Activated CD8-positive, alpha-beta memory T cell treated with anti-CD3 and anti-CD28 coated beads, Interleukin-2, amount 50 U/mL, for 4 hours (primary cell): ENCODE measurements around the gene GPC6.

ENCODE experiments used
- DNase-seq: peaks from one replicate; pipeline ENCODE4 v3.0.0-alpha.2; 2020

GPC6 gene

GRCh38 chr13:93752541-93752940 lies 525.9 kb downstream of the GPC6 start:
- DNase-seq, result no peak

DNA sequence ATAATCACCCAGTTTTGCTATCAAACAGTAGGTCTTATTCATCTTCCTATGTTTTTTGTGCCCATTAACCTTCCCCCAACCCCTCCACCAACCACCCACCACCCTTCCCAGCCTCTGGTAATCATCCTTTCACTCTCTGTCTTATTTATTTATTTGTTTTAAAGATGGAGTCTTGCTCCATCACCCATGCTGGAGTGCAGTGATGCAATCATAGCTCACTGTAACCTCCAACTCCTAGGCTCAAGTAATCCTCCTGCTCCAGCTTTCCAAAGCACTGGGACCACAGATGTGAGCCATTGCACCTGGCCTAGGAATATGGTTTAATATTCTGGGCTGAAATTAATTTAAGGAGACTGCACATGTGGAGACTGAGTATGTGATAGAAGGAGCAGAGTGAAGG lies 527.0 kb downstream of the GPC6 start:
- DNase-seq, result no peak

GRCh38 chr13:93755341-93755740 lies 528.7 kb downstream of the GPC6 start:
- no peak for DNase-seq

DNA sequence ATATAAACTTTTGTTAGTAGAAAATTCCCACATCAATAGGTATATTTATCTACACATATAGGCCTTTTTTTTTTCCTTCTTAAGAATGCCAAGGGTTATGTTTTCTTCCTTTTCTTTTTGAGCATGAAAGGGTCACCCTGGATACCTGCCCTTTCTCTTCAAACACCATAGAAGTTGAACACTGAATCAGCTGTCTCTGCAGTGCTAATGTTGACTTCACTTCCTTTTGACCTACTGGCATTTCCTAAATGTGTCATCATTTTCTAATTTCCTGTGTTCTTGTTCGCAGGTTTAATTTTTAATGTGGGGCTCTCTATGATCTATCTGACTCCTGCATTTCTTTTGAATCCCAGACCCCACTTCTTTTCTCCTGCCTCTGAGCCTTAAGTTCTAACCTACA lies 532.0 kb downstream of the GPC6 start:
- DNase-seq, result no peak

GRCh38 chr13:93762708-93763426 lies 536.3 kb downstream of the GPC6 start:
- DNase-seq, result no peak

DNA sequence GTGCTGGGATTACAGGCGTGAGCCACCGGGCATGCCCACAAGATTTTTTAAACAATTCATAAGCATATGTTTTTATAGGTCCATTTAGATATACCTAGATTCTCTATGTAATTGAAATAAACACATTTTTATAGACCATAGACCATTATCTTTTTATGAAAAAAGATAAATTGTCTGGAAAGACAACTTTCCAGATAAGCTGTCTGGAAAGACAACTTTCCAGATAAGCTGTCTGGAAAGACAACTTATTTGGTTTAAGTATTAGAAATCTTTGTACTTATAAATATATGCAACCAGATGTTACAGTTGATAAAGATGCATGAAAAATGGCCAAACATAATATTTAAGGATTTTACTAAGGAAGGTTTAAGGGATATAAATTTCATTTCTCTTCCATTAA lies 538.5 kb downstream of the GPC6 start:
- no peak for DNase-seq

DNA sequence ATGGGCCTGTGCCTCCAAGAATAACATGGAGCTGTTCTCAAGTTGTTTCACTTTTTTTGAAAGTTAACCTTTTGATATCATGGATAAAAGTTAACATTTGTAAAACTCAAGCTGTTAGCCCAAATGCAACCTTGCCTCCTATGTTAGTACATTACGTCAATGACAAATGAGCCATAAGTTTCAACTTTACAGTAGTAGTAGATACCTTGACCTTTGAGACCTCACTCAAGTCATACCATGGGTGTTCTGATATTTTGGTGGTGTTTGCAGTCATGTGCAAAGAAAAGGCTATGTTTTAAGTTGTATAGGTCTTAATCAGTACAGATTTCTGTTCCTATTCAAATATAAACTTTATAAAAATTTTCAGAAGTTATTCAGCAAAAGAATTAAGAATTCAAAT lies 539.2 kb downstream of the GPC6 start:
- no peak for DNase-seq

GRCh38 chr13:93766719-93767118 lies 540.1 kb downstream of the GPC6 start:
- no peak for DNase-seq

DNA sequence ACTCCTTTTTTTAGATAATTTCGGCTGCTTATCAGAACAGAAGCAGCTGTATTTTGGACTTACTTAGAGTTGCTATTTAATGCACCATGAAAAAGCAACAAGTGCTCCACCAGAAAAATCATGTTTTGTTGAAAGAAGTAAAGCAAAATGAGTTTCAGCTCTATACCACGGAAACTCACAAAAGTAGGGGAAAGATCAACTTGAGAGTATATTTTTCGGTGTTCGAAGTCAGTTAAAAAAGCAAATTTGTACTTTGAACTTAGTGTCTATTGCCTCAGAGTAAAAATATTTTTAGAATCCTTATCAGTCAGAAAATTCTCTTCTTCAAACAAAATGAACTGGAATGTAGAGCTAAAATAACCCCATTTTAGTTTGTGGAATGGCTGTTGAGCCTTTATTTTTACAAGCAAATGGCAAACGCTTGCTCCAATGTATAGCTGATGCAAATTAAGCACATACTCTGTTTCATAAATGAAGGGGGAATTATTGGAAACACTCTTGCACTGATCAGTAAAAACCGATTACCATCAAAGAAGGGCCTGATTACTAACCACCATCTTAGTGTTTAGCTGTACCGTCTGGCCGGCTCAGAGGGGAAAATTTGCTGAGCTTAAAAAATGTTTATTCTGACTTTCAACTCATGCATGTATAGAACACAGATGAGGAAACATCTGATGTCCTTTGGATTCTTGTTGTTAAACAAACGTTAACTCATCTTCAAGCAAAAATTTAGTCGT lies 540.7 kb downstream of the GPC6 start:
- no peak for DNase-seq

DNA sequence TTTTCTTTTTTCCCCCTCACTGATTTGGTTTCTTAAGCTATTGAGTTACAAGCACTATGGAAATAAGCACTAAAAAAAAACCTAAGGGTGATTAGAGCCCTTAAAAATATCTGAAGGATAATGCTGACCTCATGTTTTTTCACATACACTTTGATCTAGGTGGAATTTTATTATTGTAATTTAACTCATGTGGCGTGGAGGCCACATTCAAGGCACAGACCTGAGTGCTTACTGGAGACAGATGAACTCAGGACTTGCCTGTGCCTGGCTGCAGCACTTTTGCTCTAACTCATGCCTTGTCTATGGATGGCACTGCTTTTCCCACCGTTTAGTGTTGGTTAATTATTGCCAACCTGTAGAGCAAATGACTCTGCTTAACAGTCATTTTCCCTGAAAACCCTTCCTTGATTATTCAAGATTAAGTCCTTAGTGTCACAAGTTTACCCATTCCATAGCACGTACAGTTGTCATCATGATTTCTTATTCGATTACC lies 541.4 kb downstream of the GPC6 start:
- DNase-seq, result no peak

DNA sequence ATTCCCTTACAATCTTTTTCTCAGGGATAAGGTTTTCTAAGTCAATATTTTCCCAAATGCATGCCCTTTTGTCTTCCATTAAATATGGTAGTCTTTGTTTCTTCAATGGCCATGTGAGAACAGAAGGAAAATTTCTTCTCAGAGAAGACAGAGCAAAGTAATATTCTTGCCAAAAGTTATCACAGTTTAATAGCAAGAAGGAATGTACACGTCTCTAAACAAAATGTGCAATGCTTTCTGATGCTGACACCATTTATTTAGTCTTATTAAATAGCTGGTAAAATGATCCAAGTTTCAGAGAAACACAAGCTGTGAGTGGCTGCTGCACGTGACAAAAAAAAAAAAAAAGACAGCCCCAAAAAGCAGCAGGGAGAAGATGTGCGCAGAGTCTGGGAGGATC lies 542.5 kb downstream of the GPC6 start:
- DNase-seq, result no peak

DNA sequence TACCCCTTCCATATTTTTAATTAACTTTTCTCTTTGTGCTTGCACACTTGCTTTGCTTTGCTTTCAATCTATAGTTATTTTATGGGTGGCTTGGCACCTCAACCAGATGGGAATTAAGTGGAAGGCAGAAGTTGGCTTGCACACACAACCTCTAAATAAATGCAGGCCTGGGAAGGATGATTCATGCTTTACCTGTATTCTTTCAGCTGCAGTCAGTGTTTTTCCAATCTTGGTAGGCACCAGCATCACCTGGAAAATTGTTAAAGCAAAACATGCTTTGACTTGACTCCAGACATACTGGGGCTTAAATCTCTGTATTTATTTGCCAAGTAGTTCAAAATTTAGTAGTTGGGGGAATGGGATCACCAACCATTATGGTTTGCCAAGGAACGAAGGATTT lies 543.0 kb downstream of the GPC6 start:
- DNase-seq, result no peak

DNA sequence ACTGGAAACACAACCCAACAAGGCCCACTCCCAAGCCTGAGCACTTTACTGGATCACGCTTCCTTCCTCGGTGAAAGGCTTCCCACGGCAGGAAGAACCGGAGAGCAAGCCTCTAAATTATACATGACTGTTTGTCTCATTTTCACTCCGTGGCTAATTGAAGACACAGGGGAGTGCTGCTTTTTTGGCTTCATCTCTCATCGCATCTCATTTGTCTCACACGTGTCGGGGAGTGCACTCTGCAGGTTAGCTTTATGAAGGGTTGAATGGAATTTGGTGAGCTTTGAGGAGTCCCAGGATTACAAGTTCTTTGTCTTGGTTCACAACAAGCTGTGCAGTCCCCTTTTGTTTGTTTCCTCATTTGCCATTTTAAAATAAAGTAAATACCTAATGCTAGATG lies 544.6 kb downstream of the GPC6 start:
- no peak for DNase-seq

- DNase-seq, result no peak
Observed at GRCh38 chr13:93771782-93772181, 545.2 kb downstream of the GPC6 start.

DNA sequence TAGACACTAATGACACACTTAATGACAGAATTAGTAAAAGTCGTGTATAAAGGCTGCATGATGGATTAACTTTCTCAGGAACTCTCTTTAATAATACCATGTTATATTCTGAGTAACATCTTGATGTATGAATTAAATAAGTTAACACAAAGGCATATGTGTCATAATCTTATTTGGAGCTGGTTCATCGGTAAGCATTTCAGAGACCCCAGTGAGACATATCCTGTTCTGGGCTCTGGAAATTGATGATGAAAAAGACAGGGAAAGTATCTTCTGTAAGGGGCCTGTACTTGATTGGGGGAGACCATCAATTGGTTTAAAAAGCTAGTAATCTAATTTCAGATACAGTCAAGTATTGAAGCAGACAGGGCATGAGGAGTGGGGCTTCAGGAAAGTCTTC lies 547.9 kb downstream of the GPC6 start:
- no peak for DNase-seq

- DNase-seq, result no peak
Observed at GRCh38 chr13:93775027-93775426, 548.4 kb downstream of the GPC6 start.

GRCh38 chr13:93775507-93776108 lies 549.0 kb downstream of the GPC6 start:
- DNase-seq, result no peak

DNA sequence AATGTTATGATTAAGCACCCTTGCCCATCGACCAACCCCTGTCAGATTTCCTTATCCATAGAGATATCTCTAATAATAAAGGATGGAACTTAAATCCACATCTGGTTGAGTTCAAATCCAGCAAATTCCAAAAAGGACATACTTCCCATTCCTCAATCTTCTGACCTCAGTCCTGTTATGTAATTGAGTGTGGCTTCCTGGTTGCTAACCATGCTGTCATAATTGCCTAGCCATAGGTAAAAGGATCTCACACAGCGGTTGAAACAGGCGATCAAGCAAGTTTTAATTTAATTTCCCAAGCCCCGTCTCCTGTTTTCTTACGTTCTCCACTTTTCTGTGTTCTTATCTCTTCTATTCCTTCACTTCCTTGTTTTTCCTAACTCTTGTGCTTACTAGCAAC lies 550.3 kb downstream of the GPC6 start:
- no peak for DNase-seq

GRCh38 chr13:93777504-93777903 lies 550.9 kb downstream of the GPC6 start:
- DNase-seq, result no peak

GRCh38 chr13:93778548-93778947 lies 551.9 kb downstream of the GPC6 start:
- no peak for DNase-seq

DNA sequence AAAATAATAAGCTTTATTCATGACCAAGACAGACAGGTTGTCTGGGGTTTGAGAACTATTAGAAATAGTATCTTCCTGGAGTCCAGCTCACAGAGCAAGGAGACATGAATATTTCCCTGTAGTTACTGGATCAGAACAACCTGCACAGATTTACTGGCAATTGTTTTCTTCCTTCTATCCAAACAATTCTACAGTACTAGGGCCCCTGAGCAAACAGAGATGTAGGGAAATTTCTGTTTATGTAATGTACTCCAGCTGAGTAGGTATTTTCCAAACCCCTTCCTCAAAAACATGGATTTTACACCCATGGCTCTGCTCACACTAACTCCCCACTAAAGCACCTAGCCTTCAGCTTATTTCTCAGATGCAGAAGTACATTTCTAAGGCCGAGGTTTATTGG lies 557.6 kb downstream of the GPC6 start:
- DNase-seq, result no peak

GRCh38 chr13:93786846-93787489 lies 560.4 kb downstream of the GPC6 start:
- DNase-seq, result no peak

GRCh38 chr13:93788456-93788855 lies 561.8 kb downstream of the GPC6 start:
- DNase-seq, result no peak

DNA sequence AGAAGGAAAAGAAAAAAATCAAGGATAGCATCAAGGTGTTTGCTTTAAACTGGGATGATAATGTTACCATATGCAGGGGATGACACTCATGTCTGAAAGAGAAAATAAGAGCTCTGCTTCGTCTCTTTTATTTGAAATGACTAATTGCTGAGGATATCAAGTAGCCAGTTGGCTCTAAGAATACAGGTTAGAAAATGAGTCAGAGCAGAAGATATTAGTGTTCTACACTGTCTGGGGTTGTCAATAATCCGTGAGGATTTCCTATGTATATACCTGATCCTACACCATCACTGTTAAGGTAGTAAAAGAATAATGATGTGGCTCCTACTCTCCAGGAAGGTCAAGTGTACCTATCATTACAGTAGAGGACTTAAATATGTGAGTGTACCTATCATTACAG lies 562.5 kb downstream of the GPC6 start:
- DNase-seq, result no peak
